Inferior parietal cortex (tissue), 1 donor: ENCODE results near the gene HSCB.
"Not testable (repeated sequence)": the region's sequence is repeated elsewhere in the genome, so short reads cannot be mapped to it uniquely, and the experiment has no call there.

Experiments
- DNase-seq: peaks from one replicate; pipeline ENCODE4 v3.0.0-alpha.2; 2016; ENCODE audit errors: extremely low spot score

HSCB gene

DNA sequence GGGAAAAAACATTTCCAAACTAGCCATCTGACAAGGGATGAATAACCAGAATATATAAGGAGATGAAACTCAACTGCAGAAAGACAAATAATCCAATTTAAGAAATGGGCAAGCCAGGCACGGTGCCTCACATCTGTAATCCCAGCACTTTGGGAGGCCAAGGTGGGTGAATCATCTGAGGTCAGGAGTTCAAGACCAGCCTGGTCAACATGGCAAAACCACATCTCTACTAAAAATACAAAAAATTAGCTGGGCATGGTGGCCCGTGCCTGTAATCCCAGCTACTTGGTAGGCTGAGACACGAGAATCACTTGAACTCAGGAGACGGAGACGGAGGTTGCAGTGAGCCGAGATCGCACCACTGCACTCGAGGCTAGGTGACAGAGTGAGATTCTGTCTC lies 3.0 kb upstream of the HSCB start:
- not testable (repeated sequence) for DNase-seq

DNA sequence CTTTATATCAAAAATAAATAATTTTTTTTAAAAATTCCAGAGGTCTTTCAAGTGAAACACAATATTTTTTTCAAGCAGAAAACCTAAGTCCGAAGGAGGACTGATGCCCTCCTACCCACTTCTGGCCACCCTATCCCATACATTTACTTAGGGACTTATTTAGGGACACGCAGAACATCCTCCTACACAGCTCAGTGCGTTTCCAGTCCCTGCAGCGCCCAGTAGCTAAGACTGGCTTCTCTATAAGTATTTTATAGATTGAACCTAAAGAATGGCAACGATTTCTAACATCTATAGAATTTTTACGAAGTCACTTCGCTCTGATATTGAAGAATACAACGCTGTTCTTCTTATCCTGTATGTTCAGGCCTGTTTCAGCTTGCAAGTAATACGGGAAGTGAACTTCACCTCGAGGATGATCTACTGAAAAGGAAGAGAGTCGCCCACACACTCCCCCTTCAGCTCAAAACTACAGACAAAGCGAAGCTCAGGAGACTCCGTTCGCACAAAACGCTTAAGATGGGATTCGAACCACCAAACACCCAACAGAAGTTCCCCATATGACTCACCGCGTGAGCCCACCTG lies 547 bp upstream of the HSCB start:
- no peak for DNase-seq

DNA sequence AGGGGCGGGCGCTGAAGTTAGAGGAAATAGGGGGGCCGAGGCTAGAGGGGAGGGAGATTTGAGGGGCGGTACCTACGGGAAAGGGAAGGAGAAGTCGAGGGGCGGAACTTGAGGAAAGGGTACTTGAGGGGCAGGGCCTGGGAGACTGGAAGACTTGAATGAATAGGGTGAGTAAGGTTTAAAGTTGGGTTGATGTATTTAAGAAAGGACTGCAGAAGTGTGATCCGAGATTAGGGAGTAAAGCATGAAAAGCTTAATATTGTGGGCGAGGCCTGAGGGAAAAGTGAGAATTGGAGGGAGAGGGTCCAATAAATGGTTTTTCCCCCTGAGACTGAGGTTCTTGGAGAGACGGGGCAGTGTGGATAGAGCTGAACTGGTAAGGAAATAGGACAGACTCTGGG lies 723 bp downstream of the HSCB start:
- no peak for DNase-seq

DNA sequence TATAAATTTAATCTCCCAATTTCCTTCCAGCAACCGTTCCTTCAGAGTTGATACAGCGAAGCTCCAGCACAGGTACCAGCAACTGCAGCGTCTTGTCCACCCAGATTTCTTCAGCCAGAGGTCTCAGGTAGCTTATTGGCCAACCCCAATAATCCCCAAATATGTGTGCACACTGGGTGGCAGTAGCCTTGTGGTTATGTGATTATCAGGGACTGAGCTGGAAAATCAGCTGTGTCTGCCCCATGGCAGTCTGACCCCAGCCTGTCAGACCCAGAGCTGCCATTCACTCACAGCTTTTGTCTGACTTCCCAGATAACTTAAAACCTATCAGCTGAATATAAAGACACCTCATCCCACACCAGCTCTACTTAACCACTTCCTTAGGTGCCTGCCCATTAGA lies 2.0 kb downstream of the HSCB start:
- DNase-seq = no peak

DNA sequence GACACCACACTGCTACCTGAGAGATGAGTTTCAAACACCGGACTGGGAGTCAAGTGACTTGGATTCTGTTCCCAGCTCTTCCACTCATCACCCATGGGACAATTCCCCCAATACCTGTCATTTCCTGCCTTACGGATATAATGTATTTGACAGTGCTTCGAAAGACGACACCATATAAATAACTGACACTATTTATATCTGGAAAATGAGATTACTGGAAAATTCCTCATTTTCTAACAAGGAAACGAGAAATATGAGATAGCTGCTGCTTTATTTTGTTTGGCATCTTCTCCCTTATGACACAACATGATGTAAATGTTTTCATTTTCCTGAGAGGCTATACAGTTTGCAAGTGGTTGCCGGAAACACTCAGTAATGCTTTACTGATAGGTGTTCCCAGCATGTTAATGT lies 8.6 kb downstream of the HSCB start:
- DNase-seq = no peak

DNA sequence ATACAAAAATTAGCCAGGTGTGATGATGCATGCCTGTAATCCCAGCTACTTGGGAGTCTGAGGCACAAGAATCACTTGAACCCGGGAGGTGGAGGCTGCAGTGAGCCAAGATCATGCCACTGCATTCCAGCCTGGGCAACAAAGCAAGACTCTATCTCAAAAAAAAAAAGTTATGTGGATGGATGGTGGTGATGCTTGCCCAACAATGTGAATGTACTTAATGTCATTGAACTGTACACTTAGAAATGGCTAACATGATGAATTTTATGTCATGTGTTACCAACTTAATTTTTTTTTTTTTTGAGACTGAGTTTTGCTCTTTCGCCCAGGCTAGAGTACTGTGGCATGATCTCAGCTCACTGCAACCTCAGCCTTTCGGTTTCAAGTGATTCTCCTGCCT lies 12.7 kb downstream of the HSCB start:
- not testable (repeated sequence) for DNase-seq

DNA sequence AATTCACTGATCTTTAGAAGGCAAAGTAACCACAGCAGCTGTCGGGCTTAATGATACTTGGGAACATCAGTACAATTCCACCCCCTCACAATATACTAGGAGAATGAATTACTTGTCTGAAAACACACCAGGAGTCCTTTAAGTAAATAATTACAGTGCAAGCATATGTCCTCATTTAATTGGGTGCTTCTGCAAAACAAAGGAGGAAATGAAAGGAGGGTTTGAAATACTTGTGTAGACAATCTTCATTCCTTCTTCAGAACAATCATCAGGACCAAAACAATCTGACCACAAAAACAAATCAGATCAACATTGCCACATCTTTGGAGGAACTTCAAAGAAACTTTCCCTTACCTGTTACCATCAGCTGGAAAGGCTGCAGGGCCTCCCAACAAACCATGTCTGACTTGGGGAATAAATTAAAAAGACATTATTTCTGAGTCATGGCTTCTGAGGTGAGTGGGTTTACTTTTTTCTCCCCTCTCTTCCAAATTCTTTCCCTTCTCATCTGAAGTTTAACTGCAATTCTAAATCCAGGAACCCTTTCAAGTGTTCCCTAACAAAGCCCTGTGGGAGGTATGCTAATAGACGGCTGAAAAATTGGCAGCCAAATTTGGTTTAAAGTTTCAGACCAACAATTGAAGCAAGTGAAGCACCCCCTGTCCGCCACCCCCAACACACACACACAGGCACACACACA lies 18.2 kb downstream of the HSCB start:
- peak; percentile 4 for DNase-seq

DNA sequence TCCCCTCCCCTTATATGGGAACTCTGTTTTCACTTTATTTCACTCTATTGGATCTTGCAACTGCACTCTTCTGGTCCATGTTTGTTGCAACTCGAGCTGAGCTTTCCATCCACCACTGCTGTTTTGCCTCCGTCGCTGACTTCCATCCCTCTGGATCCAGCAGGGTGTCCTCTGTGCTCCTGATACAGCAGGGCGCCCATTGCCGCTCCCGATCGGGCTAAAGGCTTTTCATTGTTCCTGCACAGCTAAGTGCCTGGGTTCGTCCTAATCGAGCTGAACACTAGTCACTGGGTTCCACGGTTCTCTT lies 19.6 kb downstream of the HSCB start:
- no peak for DNase-seq

DNA sequence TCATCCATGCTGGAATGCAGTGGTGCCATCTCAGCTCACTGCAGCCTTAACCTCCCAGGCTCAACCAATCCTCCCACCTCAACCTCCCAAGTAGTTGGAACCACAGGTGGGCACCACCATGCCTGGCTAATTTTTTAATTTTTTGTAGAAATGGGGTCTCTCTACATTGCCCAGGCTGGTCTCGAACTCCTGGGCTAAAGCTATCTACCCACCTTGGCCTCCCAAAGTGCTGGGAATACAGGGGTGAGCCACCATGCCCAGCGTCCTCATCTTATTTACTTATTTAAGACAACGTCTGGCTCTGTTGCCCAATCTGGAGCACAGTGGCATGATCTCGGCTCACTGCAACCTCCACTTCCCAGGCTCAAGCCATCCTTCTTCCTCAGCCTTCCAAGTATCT lies 20.2 kb downstream of the HSCB start:
- DNase-seq = not testable (repeated sequence)

DNA sequence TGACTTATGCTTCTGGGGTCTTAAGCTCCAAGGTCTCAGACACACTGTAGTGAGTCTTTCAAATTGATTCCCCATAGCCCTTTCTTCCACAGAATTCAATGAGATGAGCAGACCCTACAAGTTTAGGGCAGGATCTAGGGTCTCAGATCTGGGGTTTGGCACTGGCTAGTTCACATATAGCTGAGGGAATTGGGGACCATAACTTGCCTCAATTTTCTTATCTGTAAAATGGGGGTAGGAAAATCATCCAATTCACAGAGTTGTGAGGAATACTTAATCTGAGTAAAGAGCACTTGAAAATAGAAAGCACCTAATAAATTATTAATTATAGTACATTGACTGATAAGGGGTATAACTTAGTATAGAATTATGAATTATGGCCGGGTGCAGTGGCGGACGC lies 24.8 kb downstream of the HSCB start:
- DNase-seq = no peak

DNA sequence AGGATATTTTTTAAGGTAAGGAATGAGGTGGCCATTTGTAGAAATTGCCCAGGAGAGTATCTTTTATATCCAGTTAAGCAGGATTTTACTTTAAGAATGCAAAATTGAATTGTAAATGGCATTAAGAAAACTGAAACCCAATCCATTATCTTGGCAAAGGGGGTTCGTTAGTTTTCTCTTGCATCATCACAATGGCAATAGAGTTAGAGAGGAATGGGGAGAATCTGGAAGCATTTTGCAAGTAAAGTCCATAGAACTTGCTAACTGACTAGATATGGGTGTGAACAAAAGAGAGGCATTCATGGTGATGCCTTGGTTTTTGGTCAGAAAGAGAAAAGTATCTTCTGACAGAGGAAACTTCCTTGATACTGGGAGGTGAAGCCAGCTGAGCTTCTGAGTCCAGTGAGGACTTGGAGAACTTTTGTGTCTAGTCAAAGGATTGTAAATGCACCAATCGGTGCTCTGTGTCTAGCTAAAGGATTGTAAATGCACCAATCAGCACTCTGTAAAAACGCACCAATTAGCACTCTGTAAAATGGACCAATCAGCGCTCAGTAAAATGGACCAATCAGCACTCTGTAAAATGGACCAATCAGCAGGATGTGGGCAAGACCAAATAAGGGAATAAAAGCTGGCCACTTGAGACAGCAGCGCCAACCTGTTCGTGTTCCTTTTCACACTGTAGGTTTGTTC lies 27.0 kb downstream of the HSCB start:
- DNase-seq = no peak

DNA sequence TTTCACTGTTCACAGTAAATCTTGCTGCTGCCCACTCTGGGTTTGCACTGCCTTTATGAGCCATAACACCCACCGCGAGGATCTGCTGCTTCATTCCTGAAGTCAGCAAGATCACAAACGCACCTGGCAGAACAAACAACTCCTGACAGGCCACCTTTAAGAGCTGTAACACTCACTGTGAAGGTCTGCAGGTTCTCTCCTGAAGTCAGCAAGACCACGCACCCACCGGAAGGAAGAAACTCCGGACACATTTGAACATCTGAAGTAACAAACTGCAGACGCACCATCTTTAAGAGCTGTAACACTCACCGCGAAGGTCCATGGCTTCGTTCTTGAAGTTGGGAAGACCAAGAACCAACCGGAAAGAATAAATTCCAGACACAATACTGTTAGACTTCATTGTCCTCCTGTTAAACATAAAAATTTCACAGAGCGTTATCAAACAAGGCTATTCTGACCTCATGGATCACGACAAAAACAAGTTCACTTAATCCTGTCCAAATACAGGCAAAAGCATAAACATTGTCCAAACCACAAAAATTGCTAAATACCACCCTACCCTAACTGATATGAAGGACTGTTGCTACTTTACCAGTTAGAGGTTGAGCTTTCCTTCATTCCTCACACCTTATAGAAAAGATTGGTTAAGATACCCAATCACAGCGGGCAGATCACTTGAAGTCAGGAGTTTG lies 27.7 kb downstream of the HSCB start:
- DNase-seq = no peak

DNA sequence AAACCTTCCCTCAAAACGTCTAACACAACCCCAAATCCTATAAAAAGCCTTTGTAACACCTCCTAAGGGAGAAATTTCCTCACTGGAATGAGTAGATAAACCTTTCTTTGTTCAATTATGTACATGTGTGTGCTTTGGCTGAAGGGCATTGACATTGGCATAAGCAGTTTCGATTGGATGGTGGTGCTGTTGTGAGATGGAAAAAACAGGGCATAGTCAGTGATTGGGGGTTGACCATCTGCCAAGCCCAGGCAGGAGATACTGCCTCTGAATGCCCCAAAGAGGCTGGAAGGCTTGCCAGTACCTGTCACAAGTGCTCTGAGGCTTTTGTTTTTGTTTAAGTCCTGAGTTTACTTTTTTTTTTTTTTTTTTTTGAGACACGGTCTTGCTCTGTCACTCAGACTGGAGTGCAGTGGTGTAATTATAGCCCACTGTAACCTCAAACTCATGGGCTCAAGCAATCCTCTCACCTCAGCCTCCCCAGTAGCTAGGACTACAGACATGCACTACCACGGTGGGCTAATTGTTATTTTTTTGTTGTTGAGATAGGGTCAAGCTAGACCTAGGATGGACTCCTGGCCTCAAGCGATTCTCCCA lies 29.5 kb downstream of the HSCB start:
- DNase-seq = no peak

DNA sequence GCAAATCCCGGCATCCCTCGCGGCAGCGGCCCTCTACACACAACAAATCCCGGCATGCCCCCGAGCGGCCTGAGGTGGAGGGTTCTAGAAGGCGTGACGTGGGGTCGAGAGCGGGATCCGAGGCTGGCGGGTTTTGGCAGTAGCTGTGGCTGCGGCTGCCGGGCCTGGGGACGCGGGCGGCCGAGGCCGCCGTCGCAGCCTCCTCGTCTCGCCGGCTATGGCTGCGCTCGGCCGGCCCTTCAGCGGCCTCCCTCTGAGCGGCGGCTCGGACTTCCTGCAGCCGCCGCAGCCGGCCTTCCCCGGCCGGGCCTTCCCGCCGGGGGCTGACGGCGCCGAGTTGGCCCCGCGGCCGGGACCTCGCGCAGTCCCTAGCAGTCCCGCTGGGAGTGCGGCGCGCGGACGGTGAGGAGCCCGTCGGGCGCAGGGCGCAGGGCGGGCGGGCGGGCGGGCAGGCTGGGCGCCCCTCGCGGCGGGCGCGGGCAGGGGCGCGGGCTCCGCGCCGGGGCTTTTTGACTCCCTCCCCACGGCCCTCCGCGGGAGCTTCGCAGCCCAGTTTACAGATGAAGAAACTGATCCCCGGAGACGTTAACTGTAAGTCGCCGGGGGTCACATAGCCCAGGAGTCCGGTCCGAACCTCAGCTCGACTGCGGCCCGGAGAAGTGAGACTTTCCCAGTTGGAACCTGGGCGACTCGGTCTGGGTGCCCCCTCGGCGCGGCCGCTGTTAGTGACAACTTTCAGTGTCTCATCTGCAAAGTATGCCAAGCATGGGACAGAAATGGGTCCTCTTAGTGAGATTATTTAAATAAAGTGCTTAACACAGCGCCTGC lies 31.0 kb downstream of the HSCB start, which contains the start of gene CCDC117:
CCDC117 (plus strand) TSS at position 63 of the 828 bp plus-strand sequence; CDS start at position 218, 155 bp downstream.
- peak; percentile 96 for DNase-seq

DNA sequence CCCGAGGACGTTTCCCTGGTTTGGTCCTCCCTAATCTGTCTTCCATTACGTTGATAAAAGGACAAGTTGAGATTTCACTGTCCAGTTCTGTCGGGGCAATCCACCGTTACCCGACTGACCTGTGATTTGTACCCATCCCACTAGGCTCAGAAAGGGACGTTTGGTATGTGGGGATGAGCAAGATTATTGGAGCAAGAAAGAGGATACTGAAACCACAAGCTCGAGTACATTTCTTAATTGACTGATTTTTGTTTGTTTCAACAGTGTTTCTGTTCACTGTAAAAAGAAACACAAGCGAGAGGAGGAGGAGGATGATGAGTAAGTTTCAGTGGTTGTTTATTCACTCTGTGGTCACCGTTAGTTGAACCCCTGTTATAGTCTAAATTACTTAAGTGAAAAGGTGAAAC lies 31.6 kb downstream of the HSCB start:
- no peak for DNase-seq

DNA sequence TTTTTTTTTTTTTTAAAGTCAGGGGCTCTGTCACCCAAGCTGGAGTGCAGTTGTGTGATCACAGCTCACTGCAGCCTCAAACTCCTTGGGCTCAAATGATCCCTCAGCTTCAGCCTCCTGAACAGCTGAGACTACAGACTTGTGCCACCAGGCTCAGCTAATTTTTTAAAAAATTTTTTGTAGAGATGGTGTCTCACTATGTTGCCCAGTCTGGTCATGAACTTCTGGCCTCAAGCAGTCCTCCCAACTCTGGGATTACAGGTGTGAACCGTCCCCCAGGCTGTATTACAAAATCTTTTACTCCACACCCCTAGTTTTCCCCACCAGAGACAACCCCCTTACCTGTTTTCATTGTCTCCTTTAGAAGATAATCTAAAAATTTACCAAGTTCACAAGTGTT lies 32.5 kb downstream of the HSCB start:
- DNase-seq = no peak

DNA sequence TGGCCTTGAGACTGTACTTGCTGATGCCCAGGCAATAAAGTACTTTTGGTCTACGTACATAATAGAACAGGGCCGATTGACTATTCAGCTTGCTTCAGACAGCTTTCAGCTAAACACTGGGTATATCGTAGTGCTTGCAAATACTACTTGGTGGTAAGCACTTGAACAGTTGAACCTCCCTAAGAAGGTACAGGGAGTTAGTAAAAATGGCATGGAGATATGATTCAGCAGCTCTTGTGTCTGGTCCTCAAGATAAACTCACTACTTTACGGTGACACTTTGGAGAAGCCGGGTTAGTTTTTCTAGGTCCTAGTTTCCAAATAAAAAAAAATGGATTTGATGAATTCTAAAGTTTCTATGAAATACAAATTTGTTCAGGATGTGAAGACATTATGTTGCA lies 38.0 kb downstream of the HSCB start:
- DNase-seq = no peak

DNA sequence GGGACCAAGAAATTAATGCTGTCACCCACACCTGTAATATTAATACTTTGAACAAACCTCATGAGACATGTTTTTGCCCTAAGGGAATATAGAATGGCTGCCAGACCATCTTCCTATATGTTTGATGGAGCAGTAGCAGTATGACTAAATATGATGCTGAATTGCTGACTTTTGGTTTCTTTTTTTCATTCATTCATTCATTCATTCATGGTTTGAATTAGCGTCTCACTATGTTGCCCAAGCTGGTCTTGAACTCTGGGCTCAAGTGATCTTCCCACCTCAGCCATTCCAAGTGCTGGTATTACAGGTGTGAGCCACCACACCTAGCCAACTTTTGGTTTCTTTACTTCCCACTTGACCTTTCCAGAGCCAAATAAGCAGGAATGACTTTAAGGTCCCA lies 38.5 kb downstream of the HSCB start:
- no peak for DNase-seq

DNA sequence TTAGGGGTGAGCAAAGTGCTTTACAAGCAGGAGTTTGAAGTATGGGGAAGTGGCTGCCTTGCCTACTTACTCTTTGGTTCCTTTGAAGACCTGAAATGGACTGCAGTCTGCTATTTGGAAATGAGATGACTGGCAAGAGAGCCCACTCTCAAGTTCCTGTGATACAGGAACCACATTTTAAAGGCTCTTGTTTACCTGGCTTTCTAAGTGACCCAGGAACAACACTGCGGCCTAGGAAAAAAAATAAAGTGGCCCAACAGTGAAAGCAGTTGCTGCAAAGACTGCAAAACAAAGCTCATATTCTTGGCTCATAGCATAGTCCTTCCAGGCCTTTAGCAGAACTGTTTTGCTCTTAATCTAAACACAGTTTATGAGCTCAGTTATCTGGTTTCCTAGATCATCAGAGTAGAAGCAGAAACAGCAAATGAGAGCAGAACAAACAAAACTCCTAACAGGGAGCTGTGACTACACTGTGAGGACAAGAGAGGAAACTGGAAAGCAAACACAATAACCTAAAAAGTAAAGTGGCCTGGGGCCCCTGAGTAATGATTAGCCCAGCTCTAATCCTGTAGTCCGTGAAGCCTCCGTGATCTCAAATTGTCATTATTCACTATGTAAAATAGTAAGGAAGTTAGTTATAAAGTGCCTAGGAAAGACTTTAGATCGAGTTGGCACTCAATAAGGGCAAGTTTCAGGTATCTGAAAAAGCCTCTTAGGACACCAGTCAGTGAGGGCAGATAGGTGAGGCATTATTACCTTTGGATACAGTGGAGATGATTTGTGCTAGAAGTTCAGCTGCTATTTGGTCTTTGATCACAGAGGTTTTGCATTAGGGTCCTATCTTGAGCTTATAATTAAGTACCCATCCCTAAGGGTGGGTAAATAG lies 42.2 kb downstream of the HSCB start:
- no peak for DNase-seq

DNA sequence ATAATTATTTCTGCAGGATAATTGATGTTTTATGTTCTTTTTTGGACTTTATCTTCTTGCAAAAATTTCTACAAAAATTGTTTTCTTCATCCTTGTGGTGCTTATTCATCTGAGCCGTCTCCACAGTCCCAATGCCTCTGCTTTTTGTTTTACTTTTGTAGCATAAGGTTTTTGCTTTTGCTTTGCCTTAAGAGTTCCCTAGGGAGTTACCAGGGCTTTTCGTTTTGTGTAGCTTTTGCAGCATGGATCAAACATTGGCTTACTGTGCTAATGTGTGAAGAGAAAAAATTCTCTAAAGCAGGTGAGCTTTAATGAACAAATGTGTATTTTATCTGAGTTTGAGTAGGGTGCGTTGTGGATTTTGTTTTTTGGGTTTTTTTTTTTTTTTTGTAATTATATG lies 46.8 kb downstream of the HSCB start:
- DNase-seq = no peak
